GM15510 (cell line): Measurements from ENCODE around the gene MEI4.

ENCODE experiments used
- POLR2A ChIP-seq: IDR thresholded peaks from 3 replicates; pipeline ENCODE4 v1.6.1; 2011; ENCODE audit warnings: borderline replicate concordance; ENCODE audit not compliant: insufficient read length; ENCODE audit errors: extremely low read depth

Gene MEI4

GRCh38 chr6:77652739-77653138, at the start of gene MEI4:
TSS of gene MEI4 (plus strand) at chr6:77653039. CDS start at chr6:77690672, 37,633 bp downstream.
- no peak for TF ChIP-seq POLR2A

GRCh38 chr6:77604476-77604875, 48.4 kb upstream of the MEI4 start:
- TF ChIP-seq POLR2A = no peak

- no peak for TF ChIP-seq POLR2A
Observed at GRCh38 chr6:77607004-77607403, 45.8 kb upstream of the MEI4 start.

- TF ChIP-seq POLR2A = no peak
Observed at GRCh38 chr6:77609106-77609505, 43.7 kb upstream of the MEI4 start.

GRCh38 chr6:77619114-77619513, 33.7 kb upstream of the MEI4 start:
- TF ChIP-seq POLR2A = no peak

GRCh38 chr6:77620278-77620882, 32.5 kb upstream of the MEI4 start:
- TF ChIP-seq POLR2A = no peak

- TF ChIP-seq POLR2A = no peak
Observed at GRCh38 chr6:77624515-77624914, 28.3 kb upstream of the MEI4 start.

GRCh38 chr6:77626426-77626825, 26.4 kb upstream of the MEI4 start:
- TF ChIP-seq POLR2A = no peak

- no peak for TF ChIP-seq POLR2A
Observed at GRCh38 chr6:77630014-77630413, 22.8 kb upstream of the MEI4 start.

GRCh38 chr6:77633471-77633870, 19.4 kb upstream of the MEI4 start:
- TF ChIP-seq POLR2A = no peak

GRCh38 chr6:77633993-77634715, 18.7 kb upstream of the MEI4 start:
- no peak for TF ChIP-seq POLR2A

- no peak for TF ChIP-seq POLR2A
Observed at GRCh38 chr6:77638129-77638830, 14.6 kb upstream of the MEI4 start.

- TF ChIP-seq POLR2A = no peak
Observed at GRCh38 chr6:77644102-77644705, 8.6 kb upstream of the MEI4 start.

- TF ChIP-seq POLR2A = no peak
Observed at GRCh38 chr6:77650098-77650663, 2.7 kb upstream of the MEI4 start.

GRCh38 chr6:77653816-77654215, 977 bp downstream of the MEI4 start:
- TF ChIP-seq POLR2A = no peak

GRCh38 chr6:77656999-77657764, 4.3 kb downstream of the MEI4 start:
- TF ChIP-seq POLR2A = no peak
